H1 (cell line): ENCODE data around the gene PEX3. TPM values are rescaled to one million over a fixed set of nuclear protein-coding genes. Genes with fewer than 3 reads are reported as not detected.

ENCODE experiments used
- CTCF ChIA-PET: fragments of 300-600 bp; sonication (Branson Sonifier 250); formaldehyde crosslinking; loops from one replicate; lab custom pipeline; 2021; ENCODE audit not compliant: partially characterized antibody; lab: Charles Lee
- POLR2A ChIA-PET: fragments of 300-600 bp; sonication (Branson Sonifier 250); formaldehyde crosslinking; loops from one replicate; lab custom pipeline; 2021; ENCODE audit warnings: inconsistent platforms; ENCODE audit not compliant: partially characterized antibody; lab: Charles Lee
- DNase-seq, 2 experiments: peaks; one replicate each; pipeline versions ENCODE4 v3.0.0 to v3.0.0-alpha.2; 2010 to 2022; ENCODE audit warnings: low spot score in 2 of 2, low read depth in 1 of 2, mixed read lengths in 1 of 2
- FAIRE-seq: peaks from 2 replicates; lab custom pipeline; 2011; peaks lifted over from hg19 to GRCh38; lab: Jason Lieb, UNC
- H2AFZ ChIP-seq: 2 replicates; pipeline ENCODE4 v1.8.1; 2012; ENCODE audit warnings: low read length, inconsistent platforms
- H2AK5ac ChIP-seq: 2 replicates; pipeline ENCODE4 v1.6.1; 2013; ENCODE audit warnings: low read depth, low read length
- H2BK120ac ChIP-seq: replicated peaks from 2 replicates; pipeline ENCODE3; 2013; ENCODE audit warnings: low read depth, low read length, inconsistent platforms
- H2BK12ac ChIP-seq: 2 replicates; pipeline ENCODE4 v1.6.1; 2013; ENCODE audit warnings: low read depth, low read length
- H2BK15ac ChIP-seq: 2 replicates; pipeline ENCODE4 v1.6.1; 2013; ENCODE audit warnings: low read length
- H2BK20ac ChIP-seq: 2 replicates; pipeline ENCODE4 v1.6.1; 2013; ENCODE audit warnings: low read length
- H2BK5ac ChIP-seq: 2 replicates; pipeline ENCODE4 v1.6.1; 2013; ENCODE audit warnings: low read depth, low read length
- H3K14ac ChIP-seq: 2 replicates; pipeline ENCODE4 v1.6.1; 2013; ENCODE audit warnings: inconsistent platforms; ENCODE audit not compliant: insufficient read length
- H3K18ac ChIP-seq: 2 replicates; pipeline ENCODE4 v1.6.1; 2013; ENCODE audit warnings: low read length; ENCODE audit errors: extremely low read depth
- H3K23ac ChIP-seq: 2 replicates; pipeline ENCODE4 v1.6.1; 2013; ENCODE audit warnings: inconsistent platforms; ENCODE audit not compliant: insufficient read length
- H3K23me2 ChIP-seq: 2 replicates; pipeline ENCODE4 v1.6.1; 2013; ENCODE audit warnings: low read depth, low read length
- H3K27ac ChIP-seq: 2 replicates; pipeline ENCODE4 v1.6.1; 2011; ENCODE audit warnings: low read depth, low read length, inconsistent platforms
- H3K27me3 ChIP-seq, 4 experiments: replicated peaks in 1 of 4; 1 replicate in 1 of 4; 2 replicates in 3 of 4; pipeline versions ENCODE4 v1.6.1 to v1.8.1; 2011 to 2013; ENCODE audit warnings: low read length in 3 of 4, mild to moderate bottlenecking in 3 of 4, inconsistent platforms in 2 of 4, mixed read lengths in 2 of 4, moderate library complexity in 1 of 4; ENCODE audit not compliant: control insufficient read depth in 3 of 4, insufficient read depth in 3 of 4; ENCODE audit errors: extremely low read depth in 1 of 4
- H3K36me3 ChIP-seq, 4 experiments: 2 replicates each; pipeline versions ENCODE4 v1.6.1 to v1.8.1; 2011 to 2013; ENCODE audit warnings: mild to moderate bottlenecking in 4 of 4, low read length in 3 of 4, moderate library complexity in 2 of 4, control low read depth in 1 of 4, inconsistent platforms in 1 of 4; ENCODE audit not compliant: insufficient read depth in 4 of 4, control insufficient read depth in 2 of 4
- H3K4ac ChIP-seq: replicated peaks from 2 replicates; pipeline ENCODE3; 2013; ENCODE audit warnings: low read length, low read depth, mixed read lengths, inconsistent platforms; ENCODE audit not compliant: insufficient read length
- H3K4me1 ChIP-seq, 4 experiments: replicated peaks in 1 of 4; 1 replicate in 1 of 4; 2 replicates in 3 of 4; pipeline versions ENCODE4 v1.6.1 to v1.8.1; 2011 to 2013; ENCODE audit warnings: low read length in 3 of 4, inconsistent platforms in 2 of 4, mixed read lengths in 1 of 4; ENCODE audit not compliant: insufficient read depth in 4 of 4, control insufficient read depth in 3 of 4
- H3K4me2 ChIP-seq, 2 experiments: 2 replicates each; pipeline versions ENCODE4 v1.6.1 to v1.8.1; 2011 to 2013; ENCODE audit warnings: low read depth in 2 of 2, low read length in 2 of 2, control low read depth in 1 of 2, inconsistent platforms in 1 of 2, mild to moderate bottlenecking in 1 of 2; ENCODE audit not compliant: insufficient read depth in 1 of 2
- H3K4me3 ChIP-seq, 4 experiments: fragments of 200-600, 300-600 bp in 1 of 4; sonication (generic), shearing (Covaris generic), sonication (Bioruptor Twin) in 1 of 4; 2 replicates each; pipeline versions ENCODE4 v1.5.1 to v1.8.1; 2011 to 2016; ENCODE audit warnings: low read length in 4 of 4, low read depth in 3 of 4, control low read depth in 2 of 4, inconsistent platforms in 2 of 4, mild to moderate bottlenecking in 2 of 4, mixed read lengths in 1 of 4, moderate library complexity in 1 of 4; ENCODE audit not compliant: insufficient read depth in 2 of 4; ENCODE audit errors: extremely low read depth in 1 of 4
- H3K56ac ChIP-seq: replicated peaks from 2 replicates; pipeline ENCODE3; 2013; ENCODE audit warnings: low read depth, mild to moderate bottlenecking, mixed read lengths, low read length, inconsistent platforms; ENCODE audit not compliant: insufficient read length
- H3K79me1 ChIP-seq: 2 replicates; pipeline ENCODE4 v1.6.1; 2013; ENCODE audit warnings: low read depth, low read length, control low read depth
- H3K79me2 ChIP-seq, 2 experiments: 2 replicates each; pipeline versions ENCODE4 v1.6.1 to v1.8.1; 2012 to 2013; ENCODE audit warnings: low read length in 2 of 2, mild to moderate bottlenecking in 2 of 2, inconsistent platforms in 1 of 2; ENCODE audit not compliant: insufficient read depth in 2 of 2, control insufficient read depth in 1 of 2
- H3K9ac ChIP-seq, 4 experiments: replicated peaks in 1 of 4; 1 replicate in 1 of 4; 2 replicates in 3 of 4; pipeline versions ENCODE4 v1.6.1 to v1.8.1; 2011 to 2013; ENCODE audit warnings: low read depth in 3 of 4, low read length in 3 of 4, control low read depth in 2 of 4, mild to moderate bottlenecking in 2 of 4, moderate library complexity in 2 of 4, inconsistent platforms in 1 of 4; ENCODE audit errors: extremely low read depth in 1 of 4
- H3K9me3 ChIP-seq, 2 experiments: 2 replicates each; pipeline versions ENCODE4 v1.6.1 to v1.8.1; 2012 to 2013; ENCODE audit warnings: mild to moderate bottlenecking in 2 of 2, moderate library complexity in 2 of 2, control low read depth in 1 of 2, inconsistent platforms in 1 of 2, low read depth in 1 of 2, low read length in 1 of 2, mixed read lengths in 1 of 2; ENCODE audit not compliant: insufficient read depth in 2 of 2
- H4K20me1 ChIP-seq, 2 experiments: replicated peaks in 1 of 2; 2 replicates each; pipeline versions ENCODE3 to v1.8.1; 2011 to 2013; ENCODE audit warnings: inconsistent platforms in 2 of 2, low read length in 2 of 2, mild to moderate bottlenecking in 1 of 2; ENCODE audit not compliant: insufficient read depth in 2 of 2, control insufficient read depth in 1 of 2
- H4K5ac ChIP-seq: 2 replicates; pipeline ENCODE4 v1.6.1; 2013; ENCODE audit warnings: low read length, low read depth, mixed read lengths, inconsistent platforms; ENCODE audit not compliant: insufficient read length
- H4K8ac ChIP-seq: 2 replicates; pipeline ENCODE4 v1.8.0; 2013; ENCODE audit warnings: mild to moderate bottlenecking, moderate library complexity, low read length, inconsistent platforms; ENCODE audit not compliant: insufficient read depth; ENCODE audit errors: extremely low read depth
- H4K91ac ChIP-seq: replicated peaks from 2 replicates; pipeline ENCODE3; 2013; ENCODE audit warnings: low read length, mixed read lengths, inconsistent platforms; ENCODE audit not compliant: insufficient read length
- CBX5 ChIP-seq: fragments of 300-800, 300-1000 bp; sonication (generic); IDR thresholded peaks from 2 replicates; pipeline ENCODE4 v1.7.1; 2016; ENCODE audit warnings: antibody characterized with exemption, low read length, low read depth
- CBX8 ChIP-seq: fragments of 300-800, 300-1000 bp; sonication (generic); IDR thresholded peaks from 2 replicates; pipeline ENCODE4 v1.7.1; 2016; ENCODE audit warnings: low read depth, low read length, borderline replicate concordance
- CHD1 ChIP-seq: IDR thresholded peaks from 2 replicates; pipeline ENCODE4 v1.6.1; 2012; ENCODE audit warnings: low read depth, low read length, improper control_type of control experiment
- CHD2 ChIP-seq: IDR thresholded peaks from 2 replicates; pipeline ENCODE4 v1.6.1; 2012; ENCODE audit warnings: low read length, improper control_type of control experiment
- EP300 ChIP-seq, 2 experiments: IDR thresholded peaks; 1 replicate in 1 of 2; 2 replicates in 1 of 2; pipeline ENCODE4 v1.6.1; 2011 to 2012; ENCODE audit warnings: low read depth in 2 of 2, low read length in 2 of 2, mild to moderate bottlenecking in 2 of 2, borderline replicate concordance in 1 of 2, inconsistent platforms in 1 of 2, moderate library complexity in 1 of 2
- JUND ChIP-seq: IDR thresholded peaks from 2 replicates; pipeline ENCODE4 v1.6.1; 2011; ENCODE audit warnings: mild to moderate bottlenecking, improper control_type of control experiment, low read length
- PHF8 ChIP-seq: fragments of 200-600 bp; sonication (generic); conservative IDR thresholded peaks from 2 replicates; pipeline ENCODE4 v1.7.1; 2012; ENCODE audit warnings: low read depth, mild to moderate bottlenecking, inconsistent platforms, low read length, moderate library complexity
- RNF2 ChIP-seq: fragments of 200-900, 300-1000 bp; sonication (generic); IDR thresholded peaks from 2 replicates; pipeline ENCODE4 v1.7.1; 2016; ENCODE audit warnings: borderline replicate concordance, low read depth, mild to moderate bottlenecking, antibody characterized with exemption, low read length; ENCODE audit not compliant: poor library complexity, severe bottlenecking; ENCODE audit errors: missing control alignments
- RXRA ChIP-seq: IDR thresholded peaks from 2 replicates; pipeline ENCODE4 v1.6.1; 2011; ENCODE audit warnings: low read depth, mild to moderate bottlenecking, low read length, moderate library complexity; ENCODE audit not compliant: insufficient read depth
- SP4 ChIP-seq: IDR thresholded peaks from 2 replicates; pipeline ENCODE4 v1.6.1; 2012; ENCODE audit warnings: low read length, inconsistent platforms
- SRF ChIP-seq: IDR thresholded peaks from 2 replicates; pipeline ENCODE4 v1.6.1; 2011; ENCODE audit warnings: mild to moderate bottlenecking, low read depth, low read length, moderate library complexity
- TAF7 ChIP-seq: optimal IDR thresholded peaks from 2 replicates; pipeline ENCODE3; 2011; ENCODE audit warnings: low read depth, mild to moderate bottlenecking, inconsistent platforms, low read length, moderate library complexity, borderline replicate concordance
- TBP ChIP-seq: IDR thresholded peaks from 2 replicates; pipeline ENCODE4 v1.6.1; 2011; ENCODE audit warnings: low read depth, low read length, improper control_type of control experiment
- TCF12 ChIP-seq: IDR thresholded peaks from 2 replicates; pipeline ENCODE4 v1.6.1; 2011; ENCODE audit warnings: low read depth, mild to moderate bottlenecking, low read length
- WGBS, 2 experiments: shearing (Covaris generic) in 1 of 2; methylation state at CpG; one replicate each; pipeline versions ENCODE4 v1.1.6 to v1.1.7; 2013 to 2015; ENCODE audit warnings: low lambda C conversion rate in 2 of 2, mixed read lengths in 2 of 2, inconsistent platforms in 1 of 2, low coverage in 1 of 2, missing lambda C conversion rate in 1 of 2; ENCODE audit not compliant: insufficient replicate concordance in 2 of 2, insufficient coverage in 1 of 2, insufficient read length in 1 of 2; ENCODE audit errors: extremely low coverage in 1 of 2, missing lambda C conversion rate in 1 of 2; 5-methylcytosine and 5-hydroxymethylcytosine counted together
- polyA plus RNA-seq, 7 experiments: library from polyadenylated mRNA; depleted of rRNA in 3 of 7; stranded (reverse) in 5 of 7; unstranded in 2 of 7; fragments of >200 nt in 5 of 7; fragments of 200-250 nt in 2 of 7; gene quantifications; 1 replicate in 5 of 7; 2 replicates in 1 of 7; 4 replicates in 1 of 7; pipeline versions ENCODE4 v1.2.1 to v1.2.3, GENCODE V29; 2011 to 2013; ENCODE audit warnings: missing spikeins in 2 of 7, mixed read lengths in 2 of 7
- total RNA-seq: library from RNA; stranded (reverse); fragmentation: NEBNext Ultra II Directional; extraction: Animal tissue kit (Norgen Biotek cat#: 25700); gene quantifications from 2 replicates; pipeline ENCODE4 v1.2.1, GENCODE V29; 2021

The PEX3 gene
- total and polyA plus RNA-seq, 2 of the 8 experiments (the other 6 are each of a cell fraction or from before 2014, with no cell fraction given), result 8.0 to 16.8 TPM

DNA sequence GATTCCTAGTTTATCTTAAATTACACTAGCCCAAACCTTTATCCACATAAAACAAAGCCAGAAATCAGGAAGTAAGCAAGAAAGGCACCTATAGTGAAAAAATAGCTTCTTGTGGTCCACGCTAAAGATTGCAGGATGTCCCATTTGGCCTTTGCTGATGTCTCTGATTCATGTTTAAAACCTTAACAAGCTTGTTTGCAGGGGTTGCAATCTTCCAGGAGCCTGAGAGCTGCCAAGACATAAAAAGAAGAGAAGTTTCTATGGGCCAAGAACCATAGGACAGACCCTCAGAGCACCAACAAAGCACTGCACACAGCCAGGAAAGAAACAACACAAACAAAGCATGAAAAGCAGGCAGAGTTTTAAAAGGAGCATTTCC, 49.5 kb upstream of the PEX3 start:
- H3K56ac ChIP-seq, result no peak overlapping the region
- no peaks in the 10 kb centered on the region for H3K9me3 ChIP-seq
- H3K4me3 ChIP-seq, result no peak overlapping the region
- H2BK15ac ChIP-seq, result no peak overlapping the region
- no peak overlapping the region for H2BK120ac ChIP-seq
- no peak overlapping the region for H3K23ac ChIP-seq
- no peak overlapping the region for H2AK5ac ChIP-seq
- H3K27me3 ChIP-seq, result no peaks in the 10 kb centered on the region
- H4K5ac ChIP-seq, result no peak overlapping the region
- H3K4ac ChIP-seq, result no peak overlapping the region
- ChIA-PET POLR2A (interaction anchor here (0.8 to 0.9 kb wide), 2 partner anchors 18 to 102 kb away, joined by 3 to 4 read pairs; no protein-coding TSS in a partner anchor), CTCF (interaction anchor here (1.2 to 5.0 kb wide), 8 partner anchors 8 to 63 kb away, joined by 3 to 26 read pairs (median 4); no protein-coding TSS in a partner anchor)
- H4K20me1 ChIP-seq, result no peaks in the 10 kb centered on the region
- peaks cover 0 to 17% (median 3%) of the 10 kb centered on the region in 4 experiments; a peak in 4 of 7 replicates for H3K4me1 ChIP-seq
- H3K27ac ChIP-seq, result no peak overlapping the region
- no peak for DNase-seq
- no peak overlapping the region for H3K4me2 ChIP-seq
- H3K9ac ChIP-seq, result no peak overlapping the region
- no peaks in the 10 kb centered on the region for H3K79me1 ChIP-seq
- no peaks in the 10 kb centered on the region for H3K36me3 ChIP-seq
- FAIRE-seq, result no peak
- H4K91ac ChIP-seq, result no peak overlapping the region
- no peak overlapping the region for H2AFZ ChIP-seq
- H3K23me2 ChIP-seq, result no peaks in the 10 kb centered on the region
- WGBS, 2 experiments, result 84% methylated on average over 1 of the region's 1 CpG; no CpG with 5 or more reads in 1 of the 2 experiments
- H4K8ac ChIP-seq, result no peak overlapping the region
- H2BK20ac ChIP-seq, result no peak overlapping the region
- H3K18ac ChIP-seq, result no peak overlapping the region
- H3K14ac ChIP-seq, result no peak overlapping the region
- no peak overlapping the region for H2BK12ac ChIP-seq
- H2BK5ac ChIP-seq, result no peak overlapping the region
- H3K79me2 ChIP-seq, result no peaks in the 10 kb centered on the region
- TF ChIP-seq TBP (no peak), RNF2 (no peak), PHF8 (no peak), CBX8 (no peak), CHD2 (no peak), TAF7 (no peak), CBX5 (no peak), SP4 (no peak), RXRA (no peak), TCF12 (no peak), JUND (no peak), EP300 (IDR thresholded peaks at IDR 0.05; ENCODE audit: borderline replicate concordance in 1 of 2, low read depth in 2 of 2, low read length in 2 of 2) (no peak), SRF (no peak), CHD1 (no peak)
